ENCODE measurements around the gene CD247. TPM values are rescaled to one million over a fixed set of nuclear protein-coding genes. Genes with fewer than 3 reads are reported as not detected.

Gene CD247
- total RNA-seq, 1 donor from 2014 or later = not detected

DNA sequence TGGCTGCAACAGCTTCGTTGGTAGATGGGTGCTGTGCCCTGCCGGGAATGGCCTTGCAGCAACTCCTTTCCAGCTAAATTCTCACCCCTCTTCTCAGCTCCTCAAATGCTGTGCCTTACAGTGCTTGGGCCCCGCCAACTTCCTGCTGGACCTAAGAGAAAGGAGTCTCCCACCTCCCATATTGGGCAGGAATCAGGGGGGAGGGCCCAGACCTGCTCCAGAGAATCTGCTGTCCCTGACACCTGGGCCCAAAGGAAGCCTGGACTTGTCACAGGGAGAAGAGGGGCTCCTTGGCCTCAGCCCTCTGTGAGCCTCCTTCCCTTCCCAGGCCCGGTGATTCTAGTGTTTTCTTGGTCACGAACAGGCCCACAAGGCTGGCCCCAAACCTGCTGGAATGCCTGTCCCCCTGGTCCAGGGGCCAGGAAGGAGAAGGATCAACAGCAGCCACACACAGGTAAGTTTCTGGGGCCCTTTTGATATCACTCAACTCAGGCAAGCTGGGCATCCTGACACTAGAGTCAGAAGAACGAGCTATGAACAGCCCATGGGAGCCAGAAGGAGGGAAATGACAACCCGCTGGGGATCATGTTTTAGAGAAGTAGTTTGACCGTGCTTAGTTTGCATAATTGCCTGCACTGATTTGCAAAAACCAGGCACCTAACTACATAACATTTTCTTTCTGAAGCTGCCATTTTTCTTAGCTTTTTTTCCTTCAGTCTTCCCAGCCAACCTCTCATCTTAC, 86.2 kb downstream of the CD247 start:
- Mint-ChIP-seq H3K4me1 (ENCODE audit: unreplicated experiment) (no peaks in the 10 kb centered on the region), H3K27me3 (ENCODE audit: unreplicated experiment) (peaks cover 11% of the 10 kb centered on the region), H3K27ac (ENCODE audit: unreplicated experiment) (no peak overlapping the region), H3K4me3 (ENCODE audit: unreplicated experiment) (no peak overlapping the region), H3K36me3 (ENCODE audit: unreplicated experiment) (no peaks in the 10 kb centered on the region), H3K9me3 (ENCODE audit: unreplicated experiment) (no peaks in the 10 kb centered on the region)
- TF ChIP-seq, protein P1, sequence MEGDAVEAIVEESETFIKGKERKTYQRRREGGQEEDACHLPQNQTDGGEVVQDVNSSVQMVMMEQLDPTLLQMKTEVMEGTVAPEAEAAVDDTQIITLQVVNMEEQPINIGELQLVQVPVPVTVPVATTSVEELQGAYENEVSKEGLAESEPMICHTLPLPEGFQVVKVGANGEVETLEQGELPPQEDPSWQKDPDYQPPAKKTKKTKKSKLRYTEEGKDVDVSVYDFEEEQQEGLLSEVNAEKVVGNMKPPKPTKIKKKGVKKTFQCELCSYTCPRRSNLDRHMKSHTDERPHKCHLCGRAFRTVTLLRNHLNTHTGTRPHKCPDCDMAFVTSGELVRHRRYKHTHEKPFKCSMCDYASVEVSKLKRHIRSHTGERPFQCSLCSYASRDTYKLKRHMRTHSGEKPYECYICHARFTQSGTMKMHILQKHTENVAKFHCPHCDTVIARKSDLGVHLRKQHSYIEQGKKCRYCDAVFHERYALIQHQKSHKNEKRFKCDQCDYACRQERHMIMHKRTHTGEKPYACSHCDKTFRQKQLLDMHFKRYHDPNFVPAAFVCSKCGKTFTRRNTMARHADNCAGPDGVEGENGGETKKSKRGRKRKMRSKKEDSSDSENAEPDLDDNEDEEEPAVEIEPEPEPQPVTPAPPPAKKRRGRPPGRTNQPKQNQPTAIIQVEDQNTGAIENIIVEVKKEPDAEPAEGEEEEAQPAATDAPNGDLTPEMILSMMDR (IDR thresholded peaks at IDR 0.05) = no peak
- no peak for DNase-seq (ENCODE audit: extremely low spot score, unreplicated experiment)

- no peaks in the 10 kb centered on the region for H3K36me3 Mint-ChIP-seq (ENCODE audit: unreplicated experiment)
- TF ChIP-seq, protein P1 (IDR thresholded peaks at IDR 0.05) = no peak
- H3K4me3 Mint-ChIP-seq (ENCODE audit: unreplicated experiment) = no peak overlapping the region
- peaks cover 9% of the 10 kb centered on the region for H3K27me3 Mint-ChIP-seq (ENCODE audit: unreplicated experiment)
- DNase-seq (ENCODE audit: extremely low spot score, unreplicated experiment) = no peak
- no peak overlapping the region for H3K27ac Mint-ChIP-seq (ENCODE audit: unreplicated experiment)
- H3K4me1 Mint-ChIP-seq (ENCODE audit: unreplicated experiment) = no peaks in the 10 kb centered on the region
- no peaks in the 10 kb centered on the region for H3K9me3 Mint-ChIP-seq (ENCODE audit: unreplicated experiment)
These were observed 86.9 kb downstream of the CD247 start for GRCh38 chr1:167431261-167431908.

GRCh38 chr1:167430849-167431242, 87.5 kb downstream of the CD247 start:
- TF ChIP-seq, protein P1 (IDR thresholded peaks at IDR 0.05) = no peak
- no peaks in the 10 kb centered on the region for H3K4me1 Mint-ChIP-seq (ENCODE audit: unreplicated experiment)
- DNase-seq (ENCODE audit: extremely low spot score, unreplicated experiment) = no peak
- no peak overlapping the region for H3K4me3 Mint-ChIP-seq (ENCODE audit: unreplicated experiment)
- H3K36me3 Mint-ChIP-seq (ENCODE audit: unreplicated experiment) = no peaks in the 10 kb centered on the region
- H3K9me3 Mint-ChIP-seq (ENCODE audit: unreplicated experiment) = no peaks in the 10 kb centered on the region
- H3K27ac Mint-ChIP-seq (ENCODE audit: unreplicated experiment) = no peak overlapping the region
- H3K27me3 Mint-ChIP-seq (ENCODE audit: unreplicated experiment) = peaks cover 5% of the 10 kb centered on the region

DNA sequence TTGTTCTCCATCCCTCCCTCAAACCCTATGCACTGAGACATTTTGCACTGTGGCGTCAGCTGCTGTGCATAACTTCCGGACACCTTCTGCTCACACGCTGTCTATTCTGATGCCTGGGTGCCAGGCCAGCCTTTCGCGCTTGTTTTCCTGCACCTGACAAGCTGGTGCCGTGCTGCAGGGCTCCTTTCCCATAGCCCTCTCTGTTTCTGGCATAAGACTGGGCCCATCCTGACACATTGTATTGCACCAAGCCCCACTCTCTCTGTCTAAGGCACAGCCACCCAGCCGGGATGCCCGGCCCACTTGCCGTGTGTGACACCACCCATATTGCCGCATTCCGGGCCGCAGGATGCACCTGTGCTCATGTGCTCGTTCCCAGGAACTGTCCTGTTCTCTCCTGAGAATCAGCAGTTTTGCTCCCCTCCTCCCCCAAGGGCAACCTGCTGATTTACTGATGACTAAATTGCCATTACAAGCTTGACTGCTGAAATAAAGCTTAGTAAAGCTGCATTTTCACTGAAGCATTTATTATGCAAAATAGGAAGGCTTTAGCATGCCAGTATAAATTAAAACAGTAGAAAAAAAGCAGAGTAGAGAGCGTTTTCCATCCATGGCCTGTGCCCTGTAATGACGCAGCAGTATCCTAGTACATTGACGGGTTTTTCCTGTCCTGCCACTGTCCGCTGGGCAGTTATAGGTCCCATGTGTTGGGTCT, 88.0 kb downstream of the CD247 start:
- no peaks in the 10 kb centered on the region for H3K9me3 Mint-ChIP-seq (ENCODE audit: unreplicated experiment)
- TF ChIP-seq, protein P1 (IDR thresholded peaks at IDR 0.05) = no peak
- no peaks in the 10 kb centered on the region for H3K4me1 Mint-ChIP-seq (ENCODE audit: unreplicated experiment)
- peaks cover under 1% of the 10 kb centered on the region for H3K27me3 Mint-ChIP-seq (ENCODE audit: unreplicated experiment)
- no peak for DNase-seq (ENCODE audit: extremely low spot score, unreplicated experiment)
- no peaks in the 10 kb centered on the region for H3K36me3 Mint-ChIP-seq (ENCODE audit: unreplicated experiment)
- no peak overlapping the region for H3K27ac Mint-ChIP-seq (ENCODE audit: unreplicated experiment)
- H3K4me3 Mint-ChIP-seq (ENCODE audit: unreplicated experiment) = no peak overlapping the region

GRCh38 chr1:167429612-167430011, 88.7 kb downstream of the CD247 start:
- Mint-ChIP-seq H3K9me3 (ENCODE audit: unreplicated experiment) (no peaks in the 10 kb centered on the region), H3K4me1 (ENCODE audit: unreplicated experiment) (no peaks in the 10 kb centered on the region), H3K27me3 (ENCODE audit: unreplicated experiment) (no peaks in the 10 kb centered on the region), H3K27ac (ENCODE audit: unreplicated experiment) (no peak overlapping the region), H3K4me3 (ENCODE audit: unreplicated experiment) (no peak overlapping the region), H3K36me3 (ENCODE audit: unreplicated experiment) (no peaks in the 10 kb centered on the region)
- no peak for DNase-seq (ENCODE audit: extremely low spot score, unreplicated experiment)
- TF ChIP-seq, protein P1 (IDR thresholded peaks at IDR 0.05) = no peak

Data from osteocyte (in vitro differentiated cells).